ENCODE results near the gene SGSM2. TPM values are rescaled to one million over a fixed set of nuclear protein-coding genes. Genes with fewer than 3 reads are reported as not detected.
A peak's percentile ranks its signal among the peaks of the same experiment; 100 is the strongest.

The SGSM2 gene
- total RNA-seq, 2 experiments from 2014 or later = 65.9 to 67.8 TPM

GRCh38 chr17:2390199-2390836 lies 53.0 kb downstream of the SGSM2 start:
- POLR2A ChIA-PET = interaction anchor here (1.1 kb wide), 1 partner anchor 9 kb away, joined by 4 read pairs; no protein-coding TSS in a partner anchor

GRCh38 chr17:2391597-2392251 lies 54.4 kb downstream of the SGSM2 start:
- Mint-ChIP-seq H3K9me3 (ENCODE audit: insufficient read depth) (no peaks in the 10 kb centered on the region), H3K27me3 (ENCODE audit: low read depth) (no peaks in the 10 kb centered on the region), H3K27ac (peak overlapping the region; percentile 95), H3K36me3 (ENCODE audit: low read depth) (peaks cover 16% of the 10 kb centered on the region), H3K4me1 (ENCODE audit: low read depth) (peaks cover 65% of the 10 kb centered on the region), H3K4me3 (peak overlapping the region; percentile 87)
- no peak for ATAC-seq
- CTCF ChIA-PET = interaction anchor here (1.1 to 5.1 kb wide), 10 partner anchors 9 to 341 kb away, joined by 3 to 95 read pairs (median 4); partner anchors contain the start of gene TSR1
- POLR2A ChIA-PET = interaction anchor here (0.9 to 3.5 kb wide), 7 partner anchors 8 to 322 kb away, joined by 3 to 35 read pairs (median 5); no protein-coding TSS in a partner anchor
- DNase-seq = no peak

More at GRCh38 chr17:2390199-2390836, 53.0 kb downstream of the SGSM2 start:
- DNase-seq (no peak), ATAC-seq (no peak)
- Mint-ChIP-seq H3K36me3 (ENCODE audit: low read depth) (peaks cover 16% of the 10 kb centered on the region), H3K27me3 (ENCODE audit: low read depth) (no peaks in the 10 kb centered on the region), H3K27ac (peak overlapping the region; percentile 78), H3K4me1 (ENCODE audit: low read depth) (peaks cover 52% of the 10 kb centered on the region), H3K9me3 (ENCODE audit: insufficient read depth) (no peaks in the 10 kb centered on the region), H3K4me3 (peak overlapping the region; percentile 51)
- CTCF ChIA-PET = interaction anchor here (1.6 to 5.1 kb wide), 3 partner anchors 8 to 26 kb away, joined by 5 to 95 read pairs (median 51); no protein-coding TSS in a partner anchor

GRCh38 chr17:2392252-2393173 lies 55.2 kb downstream of the SGSM2 start:
- Mint-ChIP-seq H3K4me3 (peak overlapping the region; percentile 87), H3K27ac (peak overlapping the region; percentile 95), H3K9me3 (ENCODE audit: insufficient read depth) (no peaks in the 10 kb centered on the region), H3K4me1 (ENCODE audit: low read depth) (peaks cover 72% of the 10 kb centered on the region), H3K36me3 (ENCODE audit: low read depth) (peaks cover 16% of the 10 kb centered on the region), H3K27me3 (ENCODE audit: low read depth) (no peaks in the 10 kb centered on the region)
- ChIA-PET POLR2A (interaction anchor here (0.6 to 3.5 kb wide), 14 partner anchors 10 to 342 kb away, joined by 3 to 35 read pairs (median 4); no protein-coding TSS in a partner anchor), CTCF (interaction anchor here (0.9 to 5.1 kb wide), 11 partner anchors 9 to 342 kb away, joined by 3 to 95 read pairs (median 3); partner anchors contain the start of gene TSR1)
- DNase-seq (peak; percentile 97), ATAC-seq (peak; percentile 66)

- Mint-ChIP-seq H3K4me1 (ENCODE audit: low read depth) (peaks cover 75% of the 10 kb centered on the region), H3K27me3 (ENCODE audit: low read depth) (no peaks in the 10 kb centered on the region), H3K9me3 (ENCODE audit: insufficient read depth) (no peaks in the 10 kb centered on the region), H3K27ac (peak overlapping the region; percentile 96), H3K36me3 (ENCODE audit: low read depth) (peaks cover 16% of the 10 kb centered on the region), H3K4me3 (peak overlapping the region; percentile 81)
- ATAC-seq (peak; percentile 57), DNase-seq (peak; percentile 93)
- POLR2A ChIA-PET = interaction anchor here (0.6 to 3.5 kb wide), 12 partner anchors 9 to 342 kb away, joined by 3 to 35 read pairs (median 4); no protein-coding TSS in a partner anchor
- CTCF ChIA-PET = interaction anchor here (0.9 to 5.1 kb wide), 6 partner anchors 8 to 343 kb away, joined by 3 to 95 read pairs (median 4); no protein-coding TSS in a partner anchor
Observed at GRCh38 chr17:2393174-2393953, 56.1 kb downstream of the SGSM2 start.

- CTCF ChIA-PET = interaction anchor here (4.6 to 5.1 kb wide), 2 partner anchors 12 to 22 kb away, joined by 51 to 95 read pairs; no protein-coding TSS in a partner anchor
- H3K36me3 Mint-ChIP-seq (ENCODE audit: low read depth) = peaks cover 16% of the 10 kb centered on the region
- peaks cover 74% of the 10 kb centered on the region for H3K4me1 Mint-ChIP-seq (ENCODE audit: low read depth)
- H3K27me3 Mint-ChIP-seq (ENCODE audit: low read depth) = no peaks in the 10 kb centered on the region
- H3K27ac Mint-ChIP-seq = peak overlapping the region; percentile 89
- POLR2A ChIA-PET = interaction anchor here (0.7 to 3.5 kb wide), 4 partner anchors 8 to 15 kb away, joined by 3 to 35 read pairs (median 14); no protein-coding TSS in a partner anchor
- no peaks in the 10 kb centered on the region for H3K9me3 Mint-ChIP-seq (ENCODE audit: insufficient read depth)
- H3K4me3 Mint-ChIP-seq = peak overlapping the region; percentile 75
- ATAC-seq (no peak), DNase-seq (no peak)
Observed at GRCh38 chr17:2393954-2394749, 56.9 kb downstream of the SGSM2 start.

GRCh38 chr17:2394775-2395201 lies 57.5 kb downstream of the SGSM2 start:
- ATAC-seq = no peak
- Mint-ChIP-seq H3K4me1 (ENCODE audit: low read depth) (peaks cover 72% of the 10 kb centered on the region), H3K9me3 (ENCODE audit: insufficient read depth) (no peaks in the 10 kb centered on the region), H3K36me3 (ENCODE audit: low read depth) (peaks cover 16% of the 10 kb centered on the region), H3K4me3 (peak overlapping the region; percentile 75), H3K27ac (peak overlapping the region; percentile 63), H3K27me3 (ENCODE audit: low read depth) (no peaks in the 10 kb centered on the region)
- CTCF ChIA-PET = interaction anchor here (5.1 kb wide), 1 partner anchor 12 kb away, joined by 95 read pairs; no protein-coding TSS in a partner anchor
- no peak for DNase-seq
- POLR2A ChIA-PET = no interaction called here

- Mint-ChIP-seq H3K9me3 (ENCODE audit: insufficient read depth) (no peaks in the 10 kb centered on the region), H3K36me3 (ENCODE audit: low read depth) (peaks cover 17% of the 10 kb centered on the region), H3K4me3 (peak overlapping the region; percentile 94), H3K27me3 (ENCODE audit: low read depth) (no peaks in the 10 kb centered on the region), H3K27ac (peak overlapping the region; percentile 100), H3K4me1 (ENCODE audit: low read depth) (peaks cover 68% of the 10 kb centered on the region)
- no peak for ATAC-seq
- DNase-seq = no peak
- ChIA-PET CTCF (interaction anchor here (5.1 kb wide), 1 partner anchor 13 kb away, joined by 95 read pairs; no protein-coding TSS in a partner anchor), POLR2A (no interaction called here)
Observed at GRCh38 chr17:2395258-2396181, 58.2 kb downstream of the SGSM2 start.

- CTCF ChIA-PET = no interaction called here
Observed at GRCh38 chr17:2396192-2396567, 58.9 kb downstream of the SGSM2 start.

GRCh38 chr17:2396568-2397246 lies 59.4 kb downstream of the SGSM2 start:
- H3K36me3 Mint-ChIP-seq (ENCODE audit: low read depth) = peaks cover 12% of the 10 kb centered on the region
- H3K27me3 Mint-ChIP-seq (ENCODE audit: low read depth) = no peaks in the 10 kb centered on the region
- H3K9me3 Mint-ChIP-seq (ENCODE audit: insufficient read depth) = no peaks in the 10 kb centered on the region
- DNase-seq = peak; percentile 84
- H3K4me3 Mint-ChIP-seq = peak overlapping the region; percentile 94
- POLR2A ChIA-PET = no interaction called here
- CTCF ChIA-PET = no interaction called here
- peaks cover 61% of the 10 kb centered on the region for H3K4me1 Mint-ChIP-seq (ENCODE audit: low read depth)
- H3K27ac Mint-ChIP-seq = peak overlapping the region; percentile 100
- ATAC-seq = peak; percentile 1

More at GRCh38 chr17:2396192-2396567, 58.9 kb downstream of the SGSM2 start:
- POLR2A ChIA-PET = no interaction called here
- Mint-ChIP-seq H3K27ac (peak overlapping the region; percentile 100), H3K27me3 (ENCODE audit: low read depth) (no peaks in the 10 kb centered on the region), H3K36me3 (ENCODE audit: low read depth) (peaks cover 15% of the 10 kb centered on the region), H3K9me3 (ENCODE audit: insufficient read depth) (no peaks in the 10 kb centered on the region), H3K4me1 (ENCODE audit: low read depth) (peaks cover 65% of the 10 kb centered on the region), H3K4me3 (peak overlapping the region; percentile 94)
- DNase-seq = no peak
- no peak for ATAC-seq

Data from activated CD8-positive, alpha-beta T cell treated with anti-CD3 and anti-CD28 coated beads, Interleukin-2, amount 10 ng/mL, durations not matched to agents 7 days and 5 days (primary cell).